Mucosa of descending colon (tissue), 3 donors: ENCODE results near the gene ZNF639. TPM values are rescaled to one million over a fixed set of nuclear protein-coding genes. Genes with fewer than 3 reads are reported as not detected.

Source experiments
- ATAC-seq: fragments of 200-7000 bp; cut with Tn5 transposase; one replicate; pipeline ENCODE4 v1.9.1; 2020; ENCODE audit warnings: mild to moderate bottlenecking, moderate library complexity
- DNase-seq, 3 donors: peaks; one replicate each; pipeline ENCODE4 v3.0.0-alpha.2; 2020
- H3K36me3 ChIP-seq: fragments of 200-600 bp; one replicate; pipeline ENCODE4 v1.8.0; 2021; ENCODE audit warnings: low read depth, mild to moderate bottlenecking
- H3K4me1 ChIP-seq: fragments of 200-600 bp; one replicate; pipeline ENCODE4 v1.8.0; 2021; ENCODE audit warnings: low read depth, mild to moderate bottlenecking
- H3K4me3 ChIP-seq: fragments of 200-600 bp; one replicate; pipeline ENCODE4 v1.8.0; 2021; ENCODE audit warnings: mild to moderate bottlenecking
- H3K9me3 ChIP-seq: fragments of 200-600 bp; one replicate; pipeline ENCODE4 v1.8.0; 2021; ENCODE audit warnings: mild to moderate bottlenecking
- CTCF ChIP-seq: fragments of 200-600 bp; IDR thresholded peaks from one replicate; pipeline ENCODE4 v1.8.0; 2022; ENCODE audit warnings: antibody characterized with exemption, mild to moderate bottlenecking
- intact Hi-C, 2 donors: fragments of 100-400 bp; cut with DNase I in 1 of 2; cut with micrococcal nuclease in 1 of 2; formaldehyde crosslinking; loops; one replicate each; pipeline versions ENCODE4 v1.11.0 to v1.11.1; 2022; cut with DNase I, micrococcal nuclease
- total RNA-seq, 3 donors: library from RNA; stranded (reverse); fragmentation: NEBNext Ultra II Directional in 2 of 3; extraction: Animal tissue kit (Norgen Biotek cat#: 25700) in 2 of 3; gene quantifications; one replicate each; pipeline versions ENCODE4 v1.2.1 to v1.2.4, GENCODE V29; 2021 to 2023
- donor health status: DM: no; HTN: no; CAD: no; lungs with moderate emphysema.
- donor health status: DM: no; HTN: no; CAD: no.
- donor health status: DM: no; HTN: yes; CAD: no.

ZNF639 gene
- total RNA-seq, 3 donors from 2014 or later = 18.4 to 41.2 (median 22.9) TPM

GRCh38 chr3:179355996-179356395 lies 33.2 kb downstream of the ZNF639 start:
- no peak overlapping the region for H3K4me3 ChIP-seq
- DNase-seq = no peak
- no peak for ATAC-seq
- TF ChIP-seq CTCF = no peak
- peaks cover 3% of the 10 kb centered on the region for H3K36me3 ChIP-seq
- no peaks in the 10 kb centered on the region for H3K9me3 ChIP-seq
- H3K4me1 ChIP-seq = no peaks in the 10 kb centered on the region
- intact Hi-C loops = no loop called here

- Histone ChIP-seq H3K4me3 (no peak overlapping the region), H3K36me3 (peaks cover 6% of the 10 kb centered on the region), H3K4me1 (no peaks in the 10 kb centered on the region), H3K9me3 (no peaks in the 10 kb centered on the region)
- intact Hi-C loops = no loop called here
- DNase-seq = no peak
- no peak for ATAC-seq
- no peak for TF ChIP-seq CTCF
Observed at GRCh38 chr3:179363332-179363731, 40.5 kb downstream of the ZNF639 start.

DNA sequence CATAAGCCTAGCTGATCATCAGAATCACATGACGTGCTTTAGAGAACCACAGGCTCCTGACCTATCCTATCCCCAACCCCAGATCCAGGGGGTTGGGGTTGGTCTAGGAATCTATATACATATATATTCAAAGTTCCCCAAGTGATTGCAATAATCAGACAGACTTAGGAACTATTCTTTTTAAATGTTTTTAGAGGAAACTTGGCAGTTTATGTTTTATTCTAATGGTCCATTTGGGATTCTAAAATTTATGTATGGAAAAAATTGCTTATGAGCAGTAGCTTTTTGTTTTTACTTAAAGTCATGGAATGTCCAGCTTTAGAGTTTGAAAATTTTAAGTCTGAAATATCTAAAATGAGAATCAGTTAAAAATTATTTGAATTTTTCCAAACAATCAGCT lies 46.8 kb downstream of the ZNF639 start:
- no peak for DNase-seq
- TF ChIP-seq CTCF = no peak
- no peaks in the 10 kb centered on the region for H3K4me1 ChIP-seq
- ATAC-seq = no peak
- no peak overlapping the region for H3K4me3 ChIP-seq
- H3K9me3 ChIP-seq = no peaks in the 10 kb centered on the region
- peaks cover 6% of the 10 kb centered on the region for H3K36me3 ChIP-seq
- intact Hi-C loops = no loop called here

DNA sequence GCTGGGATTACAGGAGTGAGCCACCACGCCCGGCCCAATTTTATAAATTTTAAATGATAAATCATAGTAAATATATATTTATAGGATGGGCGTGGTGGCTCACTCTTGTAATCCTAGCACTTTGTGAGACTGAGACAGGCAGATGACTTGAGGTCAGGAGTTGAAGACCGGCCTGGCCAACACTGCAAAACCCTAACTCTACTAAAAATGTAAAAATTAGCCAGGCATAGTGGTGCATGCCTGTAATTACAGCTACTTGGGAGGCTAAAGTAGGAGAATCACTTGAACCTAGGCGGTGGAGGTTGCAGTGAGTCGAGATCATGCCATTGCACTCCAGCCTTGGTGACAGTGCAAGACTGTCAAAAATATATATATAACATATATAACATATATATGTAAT lies 51.1 kb downstream of the ZNF639 start:
- DNase-seq (no peak), ATAC-seq (no peak)
- Histone ChIP-seq H3K36me3 (no peaks in the 10 kb centered on the region), H3K4me1 (no peaks in the 10 kb centered on the region), H3K9me3 (no peaks in the 10 kb centered on the region), H3K4me3 (no peak overlapping the region)
- intact Hi-C loops = no loop called here
- TF ChIP-seq CTCF = no peak

DNA sequence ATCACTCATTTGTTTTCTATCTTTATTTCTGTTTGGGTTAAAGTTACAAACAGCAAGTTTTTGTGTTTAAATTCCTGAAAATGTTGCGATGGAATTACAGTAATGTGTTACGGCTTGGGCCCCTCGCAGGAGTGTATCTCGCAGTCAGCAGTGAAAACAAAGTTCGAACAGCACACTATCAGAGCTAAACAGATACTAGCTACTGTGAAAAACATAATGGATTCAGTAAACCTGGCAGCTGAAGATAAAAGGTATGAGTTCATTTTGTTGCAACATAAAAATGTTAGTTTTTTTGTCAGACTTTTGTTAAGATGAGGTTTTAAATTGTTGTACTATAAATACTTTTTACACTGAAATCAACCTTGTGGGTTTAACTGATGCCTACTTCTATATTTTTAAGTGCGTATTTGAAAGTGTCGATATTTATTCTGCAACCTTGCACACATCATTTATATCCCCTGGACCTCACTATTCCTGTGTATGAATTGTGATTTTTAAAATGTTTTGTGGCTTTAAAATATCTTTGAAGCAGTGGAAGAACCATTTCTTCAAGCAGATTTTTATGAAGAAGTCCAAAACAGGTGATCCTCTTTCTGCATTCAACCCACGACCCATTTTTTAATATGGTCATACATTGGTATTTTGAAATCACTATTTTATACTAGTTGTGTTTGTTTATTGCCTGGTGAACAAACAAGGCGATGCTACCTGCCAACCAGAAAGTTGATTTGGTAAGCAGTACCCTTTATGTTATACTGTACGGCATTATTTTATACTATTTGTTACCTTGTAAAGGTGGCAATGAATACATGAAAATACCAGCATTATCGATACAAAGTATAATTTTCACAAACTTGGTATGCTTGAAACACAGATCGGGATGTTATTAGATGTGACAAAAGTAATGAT lies 52.5 kb downstream of the ZNF639 start:
- Histone ChIP-seq H3K4me1 (no peaks in the 10 kb centered on the region), H3K9me3 (no peaks in the 10 kb centered on the region), H3K4me3 (no peak overlapping the region), H3K36me3 (no peaks in the 10 kb centered on the region)
- TF ChIP-seq CTCF = no peak
- no peak for DNase-seq
- intact Hi-C loops = no loop called here
- ATAC-seq = no peak
